ENCODE data around the gene FAM131B.

DNA sequence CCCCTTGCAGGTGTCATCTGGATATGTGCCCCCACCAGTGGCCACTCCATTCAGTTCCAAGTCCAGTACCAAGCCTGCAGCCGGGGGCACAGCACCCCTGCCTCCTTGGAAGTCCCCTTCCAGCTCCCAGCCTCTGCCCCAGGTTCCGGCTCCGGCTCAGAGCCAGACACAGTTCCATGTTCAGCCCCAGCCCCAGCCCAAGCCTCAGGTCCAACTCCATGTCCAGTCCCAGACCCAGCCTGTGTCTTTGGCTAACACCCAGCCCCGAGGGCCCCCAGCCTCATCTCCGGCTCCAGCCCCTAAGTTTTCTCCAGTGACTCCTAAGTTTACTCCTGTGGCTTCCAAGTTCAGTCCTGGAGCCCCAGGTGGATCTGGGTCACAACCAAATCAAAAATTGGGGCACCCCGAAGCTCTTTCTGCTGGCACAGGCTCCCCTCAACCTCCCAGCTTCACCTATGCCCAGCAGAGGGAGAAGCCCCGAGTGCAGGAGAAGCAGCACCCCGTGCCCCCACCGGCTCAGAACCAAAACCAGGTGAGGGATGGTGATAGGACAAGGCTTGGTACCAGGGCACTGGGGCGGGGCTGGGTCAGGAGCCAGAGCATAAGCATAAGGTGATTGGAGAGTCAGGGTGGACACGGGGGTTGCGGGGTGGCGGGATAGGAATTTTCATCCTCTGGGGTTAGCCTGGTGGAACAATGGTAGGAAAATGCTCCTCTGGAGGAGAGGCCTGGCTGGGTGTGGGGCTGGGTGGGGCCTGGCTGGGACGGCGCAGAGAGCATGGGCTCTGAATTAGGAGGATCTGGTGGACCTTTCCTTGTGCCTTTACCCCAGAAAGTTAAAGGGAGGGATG, 20.5 kb upstream of the FAM131B start:
- TF ChIP-seq POLR2AphosphoS5 (IDR thresholded peaks at IDR 0.05; ENCODE audit: low read depth, low read length) (no peak; the same call in 1 of the 2 replicates), SP1 (IDR thresholded peaks at IDR 0.05; ENCODE audit: low read depth, low read length) (no peak)
